Neural cell (in vitro differentiated cells): ENCODE data around the gene KMT5C. TPM values are rescaled to one million over a fixed set of nuclear protein-coding genes. Genes with fewer than 3 reads are reported as not detected.
A peak's percentile ranks its signal among the peaks of the same experiment; 100 is the strongest.

Source experiments
- H2AFZ ChIP-seq: fragments of 200-600, 300-800 bp; sonication (generic), shearing (Covaris generic); 2 replicates; pipeline ENCODE4 v1.6.0; 2014; ENCODE audit warnings: low read depth, mild to moderate bottlenecking, antibody characterized with exemption, low read length, moderate library complexity
- H3F3A ChIP-seq: fragments of 200-600 bp; shearing (Covaris generic); 2 replicates; pipeline ENCODE4 v1.6.1; 2016; ENCODE audit warnings: mild to moderate bottlenecking, moderate library complexity, mixed read lengths, antibody characterized with exemption, low read length; ENCODE audit not compliant: insufficient read depth, poor library complexity, severe bottlenecking
- H3K27ac ChIP-seq: fragments of 200-600, 300-800 bp; sonication (generic), shearing (Covaris generic); 2 replicates; pipeline ENCODE4 v1.5.1; 2014; ENCODE audit warnings: mild to moderate bottlenecking, low read length, moderate library complexity
- H3K27me3 ChIP-seq: fragments of 300-800, 200-600 bp; sonication (generic), shearing (Covaris generic); 2 replicates; pipeline ENCODE4 v1.6.0; 2014; ENCODE audit warnings: mild to moderate bottlenecking, low read depth, low read length, moderate library complexity; ENCODE audit not compliant: insufficient read depth
- H3K36me3 ChIP-seq: fragments of 300-800, 200-600 bp; sonication (generic), shearing (Covaris generic); 2 replicates; pipeline ENCODE4 v1.5.1; 2014; ENCODE audit warnings: mild to moderate bottlenecking, antibody characterized with exemption, low read length, moderate library complexity; ENCODE audit not compliant: insufficient read depth
- H3K4me2 ChIP-seq: fragments of 300-800, 200-600 bp; sonication (generic), shearing (Covaris generic); 2 replicates; pipeline ENCODE4 v1.6.0; 2014; ENCODE audit warnings: mild to moderate bottlenecking, low read length
- H3K4me3 ChIP-seq: fragments of 300-800, 200-600 bp; sonication (generic), shearing (Covaris generic); 2 replicates; pipeline ENCODE4 v1.5.1; 2014; ENCODE audit warnings: mild to moderate bottlenecking, low read length, moderate library complexity
- H3K79me2 ChIP-seq: fragments of 200-600 bp; shearing (Covaris generic); replicated peaks from 2 replicates; pipeline ENCODE4 v1.6.0; 2014; ENCODE audit warnings: mild to moderate bottlenecking, low read length, moderate library complexity; ENCODE audit not compliant: insufficient read depth
- H3K9ac ChIP-seq: fragments of 300-800, 200-600 bp; sonication (generic), shearing (Covaris generic); 2 replicates; pipeline ENCODE4 v1.6.1; 2016; ENCODE audit warnings: mild to moderate bottlenecking, low read length, mixed read lengths
- H3K9me2 ChIP-seq: fragments of 200-600 bp; shearing (Covaris generic); 2 replicates; pipeline ENCODE4 v1.6.1; 2016; ENCODE audit warnings: mild to moderate bottlenecking, low read length, mixed read lengths; ENCODE audit not compliant: insufficient read depth
- H3K9me3 ChIP-seq: fragments of 200-600, 300-800 bp; sonication (generic), shearing (Covaris generic); 2 replicates; pipeline ENCODE4 v1.6.1; 2016; ENCODE audit warnings: mild to moderate bottlenecking, mixed run types, low read length, moderate library complexity, mixed read lengths
- H4K20me1 ChIP-seq: fragments of 200-600 bp; shearing (Covaris generic); 2 replicates; pipeline ENCODE4 v1.6.1; 2016; ENCODE audit warnings: mild to moderate bottlenecking, mixed run types; ENCODE audit not compliant: insufficient read depth
- EP300 ChIP-seq: fragments of 450-650 bp; conservative IDR thresholded peaks from 2 replicates; pipeline ENCODE4 v1.6.1; 2014; ENCODE audit warnings: antibody characterized with exemption, mild to moderate bottlenecking, moderate library complexity; ENCODE audit not compliant: poor library complexity, severe bottlenecking
- EZH2 ChIP-seq: fragments of 200-600, 300-800 bp; shearing (Covaris generic), sonication (generic); IDR thresholded peaks from 2 replicates; pipeline ENCODE4 v1.6.1; 2014; ENCODE audit warnings: antibody characterized with exemption, low read length, borderline replicate concordance, mild to moderate bottlenecking; ENCODE audit not compliant: insufficient read depth, poor library complexity, severe bottlenecking
- MXI1 ChIP-seq: fragments of 450-650 bp; conservative IDR thresholded peaks from 2 replicates; pipeline ENCODE4 v1.6.1; 2014; ENCODE audit warnings: antibody characterized with exemption, mild to moderate bottlenecking; ENCODE audit not compliant: poor library complexity, severe bottlenecking
- POLR2AphosphoS5 ChIP-seq: IDR thresholded peaks from 2 replicates; pipeline ENCODE4 v1.6.1; 2012
- RAD21 ChIP-seq: fragments of 450-650 bp; conservative IDR thresholded peaks from 2 replicates; pipeline ENCODE4 v1.6.1; 2014; ENCODE audit warnings: antibody characterized with exemption, mild to moderate bottlenecking, moderate library complexity
- SMC3 ChIP-seq: fragments of 450-650 bp; conservative IDR thresholded peaks from 2 replicates; pipeline ENCODE4 v1.6.1; 2014; ENCODE audit warnings: antibody characterized with exemption, mild to moderate bottlenecking, moderate library complexity; ENCODE audit not compliant: poor library complexity
- TAF1 ChIP-seq: IDR thresholded peaks from 2 replicates; pipeline ENCODE4 v1.6.1; 2012; ENCODE audit warnings: low read depth
- polyA plus RNA-seq: library from polyadenylated mRNA; depleted of rRNA; stranded (reverse); fragments of >200 nt; gene quantifications from 2 replicates; pipeline ENCODE4 v1.2.3, GENCODE V29; 2014
- TF ChIP-seq, protein P1 (sequence below): IDR thresholded peaks from 2 replicates; pipeline ENCODE4 v1.6.1; 2012; ENCODE audit warnings: borderline replicate concordance
- TF ChIP-seq, protein P2 (sequence below): fragments of 450-650 bp; IDR thresholded peaks from 2 replicates; pipeline ENCODE4 v1.5.1; 2014; ENCODE audit warnings: antibody characterized with exemption, mild to moderate bottlenecking, moderate library complexity; ENCODE audit not compliant: poor library complexity, severe bottlenecking

KMT5C gene
- polyA plus RNA-seq, 1 donor from 2014 or later: 50.9 TPM

- H3K36me3 ChIP-seq: no peaks in the 10 kb centered on the region
- no peaks in the 10 kb centered on the region for H3F3A ChIP-seq
- peaks cover 22% of the 10 kb centered on the region for H3K79me2 ChIP-seq
- no peaks in the 10 kb centered on the region for H3K9me3 ChIP-seq
- TF ChIP-seq SMC3 (no peak), POLR2AphosphoS5 (no peak), MXI1 (no peak), TAF1 (no peak), EZH2 (no peak), EP300 (no peak), RAD21 (no peak)
- TF ChIP-seq, protein P1, sequence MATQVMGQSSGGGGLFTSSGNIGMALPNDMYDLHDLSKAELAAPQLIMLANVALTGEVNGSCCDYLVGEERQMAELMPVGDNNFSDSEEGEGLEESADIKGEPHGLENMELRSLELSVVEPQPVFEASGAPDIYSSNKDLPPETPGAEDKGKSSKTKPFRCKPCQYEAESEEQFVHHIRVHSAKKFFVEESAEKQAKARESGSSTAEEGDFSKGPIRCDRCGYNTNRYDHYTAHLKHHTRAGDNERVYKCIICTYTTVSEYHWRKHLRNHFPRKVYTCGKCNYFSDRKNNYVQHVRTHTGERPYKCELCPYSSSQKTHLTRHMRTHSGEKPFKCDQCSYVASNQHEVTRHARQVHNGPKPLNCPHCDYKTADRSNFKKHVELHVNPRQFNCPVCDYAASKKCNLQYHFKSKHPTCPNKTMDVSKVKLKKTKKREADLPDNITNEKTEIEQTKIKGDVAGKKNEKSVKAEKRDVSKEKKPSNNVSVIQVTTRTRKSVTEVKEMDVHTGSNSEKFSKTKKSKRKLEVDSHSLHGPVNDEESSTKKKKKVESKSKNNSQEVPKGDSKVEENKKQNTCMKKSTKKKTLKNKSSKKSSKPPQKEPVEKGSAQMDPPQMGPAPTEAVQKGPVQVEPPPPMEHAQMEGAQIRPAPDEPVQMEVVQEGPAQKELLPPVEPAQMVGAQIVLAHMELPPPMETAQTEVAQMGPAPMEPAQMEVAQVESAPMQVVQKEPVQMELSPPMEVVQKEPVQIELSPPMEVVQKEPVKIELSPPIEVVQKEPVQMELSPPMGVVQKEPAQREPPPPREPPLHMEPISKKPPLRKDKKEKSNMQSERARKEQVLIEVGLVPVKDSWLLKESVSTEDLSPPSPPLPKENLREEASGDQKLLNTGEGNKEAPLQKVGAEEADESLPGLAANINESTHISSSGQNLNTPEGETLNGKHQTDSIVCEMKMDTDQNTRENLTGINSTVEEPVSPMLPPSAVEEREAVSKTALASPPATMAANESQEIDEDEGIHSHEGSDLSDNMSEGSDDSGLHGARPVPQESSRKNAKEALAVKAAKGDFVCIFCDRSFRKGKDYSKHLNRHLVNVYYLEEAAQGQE: no peak
- TF ChIP-seq, protein P2, sequence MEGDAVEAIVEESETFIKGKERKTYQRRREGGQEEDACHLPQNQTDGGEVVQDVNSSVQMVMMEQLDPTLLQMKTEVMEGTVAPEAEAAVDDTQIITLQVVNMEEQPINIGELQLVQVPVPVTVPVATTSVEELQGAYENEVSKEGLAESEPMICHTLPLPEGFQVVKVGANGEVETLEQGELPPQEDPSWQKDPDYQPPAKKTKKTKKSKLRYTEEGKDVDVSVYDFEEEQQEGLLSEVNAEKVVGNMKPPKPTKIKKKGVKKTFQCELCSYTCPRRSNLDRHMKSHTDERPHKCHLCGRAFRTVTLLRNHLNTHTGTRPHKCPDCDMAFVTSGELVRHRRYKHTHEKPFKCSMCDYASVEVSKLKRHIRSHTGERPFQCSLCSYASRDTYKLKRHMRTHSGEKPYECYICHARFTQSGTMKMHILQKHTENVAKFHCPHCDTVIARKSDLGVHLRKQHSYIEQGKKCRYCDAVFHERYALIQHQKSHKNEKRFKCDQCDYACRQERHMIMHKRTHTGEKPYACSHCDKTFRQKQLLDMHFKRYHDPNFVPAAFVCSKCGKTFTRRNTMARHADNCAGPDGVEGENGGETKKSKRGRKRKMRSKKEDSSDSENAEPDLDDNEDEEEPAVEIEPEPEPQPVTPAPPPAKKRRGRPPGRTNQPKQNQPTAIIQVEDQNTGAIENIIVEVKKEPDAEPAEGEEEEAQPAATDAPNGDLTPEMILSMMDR: no peak
- H3K27me3 ChIP-seq: peaks cover 3% of the 10 kb centered on the region
- H3K4me3 ChIP-seq: peak overlapping the region; percentile 88
- peak overlapping the region; percentile 92 for H3K9ac ChIP-seq
- H2AFZ ChIP-seq: no peak overlapping the region
- H3K27ac ChIP-seq: peak overlapping the region; percentile 86
- peak overlapping the region; percentile 98 for H3K4me2 ChIP-seq
- H3K9me2 ChIP-seq: no peaks in the 10 kb centered on the region
- H4K20me1 ChIP-seq: peaks cover 21% of the 10 kb centered on the region
These were observed 46.9 kb downstream of the KMT5C start for GRCh38 chr19:55386493-55386971.

GRCh38 chr19:55387736-55388497 is 48.2 kb downstream of the KMT5C start:
- Histone ChIP-seq H3K27ac (no peak overlapping the region), H3K27me3 (no peaks in the 10 kb centered on the region), H3K9me2 (no peaks in the 10 kb centered on the region), H3K79me2 (peaks cover 22% of the 10 kb centered on the region), H3K4me2 (peak overlapping the region; percentile 98), H2AFZ (no peak overlapping the region), H4K20me1 (peaks cover 21% of the 10 kb centered on the region), H3K9ac (peak overlapping the region; percentile 92), H3K9me3 (no peaks in the 10 kb centered on the region), H3F3A (peaks cover 5% of the 10 kb centered on the region), H3K4me3 (peak overlapping the region; percentile 88), H3K36me3 (no peaks in the 10 kb centered on the region)
- TF ChIP-seq EZH2 (no peak), TAF1 (no peak), RAD21 (no peak), POLR2AphosphoS5 (no peak), MXI1 (no peak), EP300 (no peak), SMC3 (no peak)
- TF ChIP-seq, protein P2: no peak
- TF ChIP-seq, protein P1: no peak
